SK-N-DZ (cell line): Measurements from ENCODE around the gene ARPC4.
"Not testable (repeated sequence)": the region's sequence is repeated elsewhere in the genome, so short reads cannot be mapped to it uniquely, and the experiment has no call there.

Source experiments
- DNase-seq: peaks from one replicate; pipeline ENCODE4 v3.0.0-alpha.2; 2015; ENCODE audit warnings: low spot score

ARPC4 gene

DNA sequence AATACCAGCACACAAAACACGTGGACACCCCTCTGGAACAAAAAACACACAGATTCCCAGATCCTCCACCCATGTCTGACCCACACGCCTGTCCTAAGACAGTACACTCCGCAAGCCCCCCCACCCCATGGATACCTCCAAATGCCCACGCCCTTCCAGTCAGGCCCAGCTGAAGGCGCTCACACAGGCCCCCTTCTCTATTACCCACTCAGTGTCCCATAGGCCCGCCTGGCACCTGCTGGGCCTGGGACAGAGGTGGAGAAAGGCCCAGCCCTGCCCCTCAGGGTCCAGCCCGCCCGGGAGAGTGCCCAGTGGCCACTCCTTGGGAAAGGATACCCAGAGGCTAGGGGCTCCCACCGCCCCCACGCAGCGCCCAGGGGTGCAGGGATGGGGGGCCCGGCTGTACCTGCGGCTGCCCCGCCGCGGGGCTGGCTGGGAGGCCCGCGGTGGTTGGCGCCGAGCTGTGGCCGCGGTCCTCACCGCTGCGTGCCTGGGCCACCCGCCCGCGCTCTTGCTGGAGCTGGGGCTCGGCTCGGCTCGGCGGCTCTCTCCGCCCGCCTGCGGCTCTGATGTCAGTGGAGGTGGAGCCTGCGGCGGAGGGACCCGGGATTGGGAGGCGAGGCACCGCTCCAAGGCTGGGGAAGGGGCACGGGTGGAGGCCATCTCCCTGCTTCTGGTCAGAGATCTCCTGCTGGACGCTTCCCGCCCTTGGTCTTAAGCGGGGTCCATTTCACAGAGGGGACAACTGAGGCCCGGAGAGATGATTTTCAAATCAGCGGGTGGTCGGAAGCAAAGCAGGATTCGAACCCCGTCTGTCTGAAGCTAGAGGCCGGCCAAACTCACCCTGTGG is 23.2 kb upstream of the ARPC4 start, which contains the start of gene CAMK1:
CAMK1 (minus strand) TSS at position 522 of the 850 bp plus-strand sequence. CDS start 2,198 bp downstream, outside the sequence.
- peak; percentile 81 for DNase-seq

GRCh38 chr3:9770276-9770812 is 22.5 kb upstream of the ARPC4 start:
- DNase-seq = no peak

GRCh38 chr3:9771007-9771406 is 21.9 kb upstream of the ARPC4 start:
- DNase-seq = not testable (repeated sequence)

- DNase-seq = no peak
Observed at GRCh38 chr3:9776896-9777693, 15.8 kb upstream of the ARPC4 start.

- DNase-seq = no peak
Observed at GRCh38 chr3:9777694-9778021, 15.2 kb upstream of the ARPC4 start.

- no peak for DNase-seq
Observed at GRCh38 chr3:9778143-9779074, 14.5 kb upstream of the ARPC4 start.

DNA sequence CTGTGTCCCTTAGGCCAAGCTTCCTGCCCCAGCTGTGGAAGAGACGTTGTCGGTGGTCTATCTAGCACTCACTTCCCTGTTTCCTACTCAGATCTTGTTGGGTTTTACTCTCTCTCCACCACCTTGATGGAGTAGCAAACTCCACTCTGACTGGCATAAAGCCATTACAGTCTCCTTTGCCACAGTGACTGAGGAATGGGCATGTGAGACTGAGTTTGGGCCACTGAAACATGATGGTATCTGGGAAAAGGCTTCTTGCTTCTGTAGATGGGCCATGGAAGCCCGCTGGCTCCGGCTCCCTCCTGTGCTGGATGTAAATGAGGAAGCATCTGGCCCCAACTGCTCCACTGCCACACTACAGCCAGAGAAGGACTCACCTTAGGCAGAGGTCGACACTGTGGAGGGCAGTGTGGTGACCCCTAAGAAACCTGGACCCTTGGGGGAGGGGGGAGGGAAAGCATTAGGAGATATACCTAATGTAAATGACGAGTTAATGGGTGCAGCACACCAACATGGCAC is 13.7 kb upstream of the ARPC4 start:
- DNase-seq = no peak

- DNase-seq = no peak
Observed at GRCh38 chr3:9779721-9780457, 13.0 kb upstream of the ARPC4 start.

DNA sequence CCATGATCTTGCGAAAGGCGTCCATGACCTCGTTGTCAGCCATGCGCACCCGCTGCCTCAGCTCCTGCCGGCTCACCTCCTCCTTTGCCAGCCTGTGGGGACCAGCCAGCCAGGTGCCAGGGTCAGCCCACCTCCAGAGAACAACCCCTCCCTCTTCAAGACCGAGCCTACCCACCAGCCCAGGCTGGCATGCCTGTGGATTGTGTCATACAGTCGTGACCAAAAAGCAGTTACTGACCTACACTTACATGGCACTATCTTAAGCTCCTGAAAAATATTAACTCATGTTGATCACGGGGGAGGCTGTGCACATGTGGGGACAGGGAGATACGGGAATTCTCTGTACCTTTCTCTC is 12.4 kb upstream of the ARPC4 start:
- no peak for DNase-seq

GRCh38 chr3:9780910-9781309 is 12.0 kb upstream of the ARPC4 start:
- no peak for DNase-seq

DNA sequence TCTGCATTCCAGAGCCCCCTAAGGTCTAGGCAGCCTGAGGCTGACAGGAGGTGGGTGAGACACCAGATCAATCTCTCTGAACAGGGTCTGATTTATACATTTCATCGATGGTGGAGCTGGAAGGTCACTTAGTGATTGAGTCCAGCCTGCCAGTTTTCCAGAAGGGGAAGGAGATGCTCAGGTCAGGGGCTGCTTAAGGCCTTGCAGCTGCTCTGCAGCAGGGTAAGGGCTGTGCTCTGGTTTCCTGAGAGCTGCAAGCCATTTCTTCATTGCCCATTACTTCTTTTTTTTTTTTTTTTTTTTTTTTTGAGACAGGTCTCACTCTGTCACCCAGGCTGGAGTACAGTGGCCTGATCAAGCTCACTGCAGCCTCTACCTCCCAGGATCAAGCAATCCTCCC is 11.3 kb upstream of the ARPC4 start:
- no peak for DNase-seq

GRCh38 chr3:9781978-9782603 is 10.8 kb upstream of the ARPC4 start:
- DNase-seq = no peak

- no peak for DNase-seq
Observed at GRCh38 chr3:9782770-9783169, 10.1 kb upstream of the ARPC4 start.

DNA sequence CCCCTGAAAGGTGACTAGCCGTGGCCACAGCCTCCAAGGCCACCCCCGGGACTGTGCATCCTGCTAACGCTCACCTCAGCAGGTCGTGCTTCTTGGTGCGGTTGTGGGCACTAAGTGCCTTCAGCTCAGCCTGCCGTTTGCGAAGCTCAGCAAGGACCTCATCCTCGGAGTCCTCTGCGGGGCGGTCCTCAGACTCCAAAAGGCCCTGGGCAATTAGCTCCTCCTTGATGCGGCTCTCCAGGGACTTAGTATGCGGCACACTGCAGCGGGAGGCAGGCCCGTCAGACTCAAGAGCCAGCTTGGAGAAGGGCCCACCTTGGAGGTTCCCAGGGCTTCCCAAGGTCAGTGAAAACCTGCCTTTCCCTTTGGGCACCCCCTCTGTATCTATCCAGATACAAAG is 8.9 kb upstream of the ARPC4 start:
- DNase-seq = no peak

DNA sequence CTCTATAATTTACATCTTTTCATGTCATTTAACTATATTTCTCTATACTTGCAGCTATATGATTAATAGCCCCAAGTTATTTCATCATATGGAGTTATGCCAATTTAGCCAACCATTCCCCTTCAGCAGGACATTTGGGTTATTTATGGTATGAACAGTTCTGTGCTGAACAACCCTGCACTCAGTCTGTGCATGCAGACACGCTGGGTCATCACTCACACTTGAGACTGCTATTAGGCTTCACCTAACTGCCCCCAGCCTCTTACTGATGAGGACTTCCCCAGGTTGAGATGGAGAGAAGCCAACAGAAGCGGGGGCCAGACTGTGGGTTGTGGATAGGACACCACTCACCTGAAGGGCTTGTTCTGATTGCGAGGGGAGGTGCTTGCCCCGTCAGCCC is 7.9 kb upstream of the ARPC4 start:
- no peak for DNase-seq

DNA sequence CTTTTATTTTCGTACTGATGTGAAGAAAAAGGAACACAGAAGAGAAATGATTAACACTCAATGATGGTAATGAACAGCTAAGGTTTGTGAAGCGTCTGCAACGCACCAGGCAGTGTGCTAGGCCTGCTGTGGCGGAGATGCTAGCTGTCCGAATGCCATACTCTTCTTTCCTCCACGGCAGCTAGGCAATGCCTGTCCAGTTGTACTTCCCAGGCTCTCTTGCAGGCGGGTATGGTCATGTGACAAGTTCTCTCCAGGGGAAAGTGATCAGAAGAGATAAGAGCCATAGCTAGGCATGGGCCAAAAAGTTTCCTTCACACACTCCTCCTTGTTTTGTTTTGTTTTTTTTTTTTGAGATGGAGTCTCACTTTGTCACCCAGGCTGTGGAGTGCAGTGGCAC is 7.3 kb upstream of the ARPC4 start:
- peak; percentile 75 for DNase-seq

DNA sequence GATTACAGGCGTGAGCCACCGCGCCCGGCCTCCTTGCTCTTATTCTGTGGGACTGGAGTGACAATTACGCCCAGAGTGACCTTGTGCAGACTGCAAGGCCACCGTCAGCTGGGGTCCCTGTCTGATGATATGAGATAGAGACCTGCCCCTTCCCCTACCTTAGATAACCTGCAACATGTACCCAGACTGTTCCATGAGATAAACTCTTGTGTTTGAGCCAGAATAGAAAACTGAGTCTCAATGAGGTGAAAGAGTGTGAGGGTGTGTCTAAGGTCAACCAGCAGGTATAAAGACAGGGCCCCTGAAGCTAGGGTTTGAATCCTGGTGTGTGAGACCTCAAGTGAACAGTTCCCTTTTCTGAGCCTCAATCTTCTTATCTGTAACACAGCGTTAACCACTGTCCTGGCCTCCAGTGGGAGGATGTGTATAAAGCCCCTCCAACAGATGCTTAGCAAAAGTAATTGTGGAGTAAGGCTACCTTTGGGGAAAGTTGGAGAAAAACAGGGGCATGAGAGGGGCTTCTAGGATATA is 6.6 kb upstream of the ARPC4 start:
- DNase-seq = no peak

DNA sequence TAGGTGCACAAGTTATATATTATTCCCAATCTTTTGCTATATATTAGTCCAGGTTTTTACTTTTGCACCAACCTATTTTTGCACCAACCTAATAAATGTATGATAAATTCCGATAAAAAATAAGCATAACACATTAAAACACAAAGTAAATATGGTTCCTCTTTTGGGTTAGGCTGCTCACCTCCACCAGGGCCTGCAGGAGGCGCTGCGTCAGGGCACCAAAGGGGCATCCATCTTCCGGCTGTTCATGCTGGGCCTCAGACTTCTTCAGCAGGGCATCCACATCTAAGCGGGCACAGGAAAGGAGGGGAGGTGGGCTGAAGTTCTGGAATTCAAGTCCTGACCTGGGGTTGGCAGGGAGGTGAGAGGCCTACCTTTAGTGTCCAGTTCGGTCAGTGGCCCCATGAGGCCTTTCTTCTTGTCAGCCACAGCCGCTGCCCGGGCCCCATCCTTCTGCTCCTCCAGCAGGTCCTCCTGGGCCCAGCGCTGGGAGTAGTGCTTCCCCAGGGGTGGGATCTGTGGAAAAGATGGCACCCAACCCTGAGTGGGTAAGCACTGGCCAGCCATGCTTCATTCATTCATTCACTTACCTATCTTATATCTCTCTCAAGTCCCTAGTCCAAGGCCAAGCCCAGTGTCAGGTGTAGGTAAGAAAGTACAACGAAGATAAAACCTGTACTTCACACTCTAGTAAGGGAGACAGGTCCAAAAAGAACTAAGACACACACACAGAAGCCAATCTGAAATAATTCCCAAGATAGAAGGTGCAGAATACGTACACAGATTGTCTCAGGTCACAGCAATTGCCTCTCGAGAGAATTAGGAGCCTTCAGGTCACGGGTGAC is 5.8 kb upstream of the ARPC4 start:
- DNase-seq = no peak

GRCh38 chr3:9787714-9788113 is 5.2 kb upstream of the ARPC4 start:
- no peak for DNase-seq
